Melanocyte of skin (primary cell): ENCODE data around the gene TMOD4. TPM values are rescaled to one million over a fixed set of nuclear protein-coding genes. Genes with fewer than 3 reads are reported as not detected.

Source experiments
- total RNA-seq, 2 donors: library from RNA; depleted of rRNA; stranded (reverse); fragments of >200 nt; gene quantifications; 2 replicates each; pipeline ENCODE4 v1.2.3, GENCODE V29; 2012

The TMOD4 gene
- total RNA-seq = not detected

GRCh38 chr1:151175863-151176262 lies at the start of gene TMOD4:
Gene TMOD4 (minus strand): TSS chr1:151175981. CDS start chr1:151174875, 1,106 bp downstream.

DNA sequence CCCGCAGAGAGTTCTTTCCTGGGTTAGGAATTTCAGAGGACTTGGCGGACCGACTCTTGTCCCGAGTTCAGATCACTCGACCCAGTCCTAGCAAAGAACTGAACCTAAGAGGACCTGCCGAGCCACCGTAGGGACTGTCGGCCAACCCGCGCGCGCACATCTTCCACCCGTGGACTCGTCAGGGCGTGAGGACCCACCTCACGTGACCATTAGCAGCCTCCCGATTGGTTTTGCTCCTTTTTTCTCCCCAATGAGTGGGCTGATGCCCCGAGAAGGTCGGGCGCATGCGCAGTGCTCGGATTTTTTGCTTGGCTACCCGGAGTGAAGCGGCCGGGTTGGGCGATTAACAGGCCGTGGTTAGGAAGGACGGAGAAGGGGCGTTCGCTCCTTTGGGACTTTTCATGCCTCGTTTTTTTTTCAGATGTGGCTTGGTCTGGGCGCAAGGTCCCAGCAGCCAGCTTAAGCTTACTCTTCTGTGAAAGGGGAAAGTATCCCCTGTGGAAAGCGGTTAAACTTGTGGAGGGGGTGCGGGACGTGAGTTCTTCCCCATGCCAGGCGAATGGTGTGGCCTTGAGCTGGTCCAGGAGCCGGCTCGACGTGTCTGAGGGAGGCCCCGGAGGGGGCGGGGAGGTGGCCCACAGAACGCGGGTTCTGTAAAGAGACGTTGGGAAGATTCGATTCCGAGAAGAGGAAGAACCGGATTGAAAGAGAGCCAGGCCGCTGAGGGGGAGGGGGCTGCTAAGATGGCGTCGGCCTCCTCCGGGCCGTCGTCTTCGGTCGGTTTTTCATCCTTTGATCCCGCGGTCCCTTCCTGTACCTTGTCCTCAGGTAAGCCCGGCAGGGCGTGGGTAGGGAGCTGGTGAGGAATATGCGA lies 22.7 kb upstream of the TMOD4 start, which contains the start of gene PIP5K1A:
Gene PIP5K1A (plus strand): TSS at position 299 of the 874 bp plus-strand sequence. CDS start 445 bp downstream, at position 744.

GRCh38 chr1:151189637-151190445 lies 14.1 kb upstream of the TMOD4 start, which contains the start of gene VPS72:
Gene VPS72 (minus strand): TSS chr1:151190197. CDS start chr1:151190121, 76 bp downstream.

GRCh38 chr1:151165738-151166504 lies 9.9 kb downstream of the TMOD4 start, which contains the start of the genes LYSMD1 and SCNM1:
Gene LYSMD1 (minus strand): TSS chr1:151165902. CDS start chr1:151165258, 644 bp downstream.
Gene SCNM1 (plus strand): TSS chr1:151166144. CDS start chr1:151166153, 9 bp downstream.

GRCh38 chr1:151156515-151156819 lies 19.3 kb downstream of the TMOD4 start, which contains the start of gene TNFAIP8L2:
Gene TNFAIP8L2 (plus strand): TSS chr1:151156649. CDS start chr1:151158698, 2,049 bp downstream.

DNA sequence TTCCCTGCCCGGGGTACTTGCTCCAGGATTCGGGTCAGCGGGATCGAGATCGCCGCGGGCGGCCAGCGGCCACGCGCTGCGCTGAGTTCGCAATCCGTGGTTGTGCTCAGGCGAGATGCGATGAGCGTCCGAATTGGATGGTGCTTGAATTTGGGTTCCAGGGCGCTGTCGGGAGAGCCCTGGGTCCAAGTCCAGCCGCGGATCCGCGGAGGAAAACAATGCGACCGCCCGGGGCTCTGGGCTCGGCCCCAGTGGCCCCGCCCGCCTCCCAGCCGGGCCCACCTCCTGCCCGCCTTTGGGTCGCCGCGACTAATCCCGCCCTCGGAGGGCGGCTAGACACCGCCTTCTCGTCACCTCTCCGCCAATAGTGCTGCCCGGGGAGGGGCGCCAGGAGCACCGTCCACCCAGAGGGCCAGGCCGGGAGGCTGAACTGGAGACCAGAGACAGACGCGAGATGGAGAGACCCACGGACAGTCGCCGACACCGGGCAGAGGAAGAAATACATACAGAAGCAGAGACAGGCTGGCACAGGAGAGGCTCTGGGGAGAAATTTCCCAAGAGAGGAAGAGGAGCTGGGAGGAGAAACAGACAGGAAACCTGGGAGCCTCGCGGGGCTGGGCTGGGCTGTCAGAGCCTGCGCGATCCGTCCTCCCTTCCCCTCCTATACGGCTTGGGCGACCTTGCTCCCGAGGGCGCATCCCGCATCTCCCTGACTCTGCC lies 29.2 kb downstream of the TMOD4 start, which contains the start of gene SEMA6C:
Gene SEMA6C (minus strand): TSS at position 220 of the 720 bp plus-strand sequence. CDS start 4,010 bp downstream, outside the sequence.

Other genes with a start within 250 kb of the TMOD4 start
- 10 to 100 TPM; 31.3 to 33.0 TPM for gene SETDB1, start 249.6 kb downstream of the TMOD4 start, total RNA-seq
- gene CERS2, start 201.1 kb downstream of the TMOD4 start, total RNA-seq = 100 to 1,000 TPM; 122 to 166 TPM
- not detected for gene ANXA9, start 193.7 kb downstream of the TMOD4 start, total RNA-seq
- gene MINDY1, start 169.1 kb downstream of the TMOD4 start, total RNA-seq = 10 to 100 TPM; 21.6 to 35.4 TPM
- gene PRUNE1, start 167.5 kb downstream of the TMOD4 start, total RNA-seq = 10 to 100 TPM in 1 of 2 donors, 1 to 10 TPM in 1; 9.6 to 14.3 TPM
- gene BNIPL, start 139.4 kb downstream of the TMOD4 start, total RNA-seq = under 1 TPM in 1 of 2 donors, not detected in 1; under 0.01 TPM
- gene C1orf56, start 128.2 kb downstream of the TMOD4 start, total RNA-seq = 1 to 10 TPM; 3.1 to 4.3 TPM
- gene CDC42SE1, start 116.4 kb downstream of the TMOD4 start, total RNA-seq = 10 to 100 TPM; 77.4 to 94.9 TPM
- gene MLLT11, start 115.6 kb downstream of the TMOD4 start, total RNA-seq = 1 to 10 TPM; 2.8 to 4.7 TPM
- 1 to 10 TPM; 6.3 to 7.9 TPM for gene GABPB2, start 105.2 kb downstream of the TMOD4 start, total RNA-seq
- 1 to 10 TPM in 1 of 2 donors, under 1 TPM in 1; 0.67 to 1.0 TPM for gene SEMA6C, start 29.4 kb downstream of the TMOD4 start, total RNA-seq
- not detected for gene TNFAIP8L2, start 19.3 kb downstream of the TMOD4 start, total RNA-seq
- 10 to 100 TPM; 12.7 to 14.1 TPM for gene LYSMD1, start 10.1 kb downstream of the TMOD4 start, total RNA-seq
- 10 to 100 TPM; 25.1 to 28.6 TPM for gene SCNM1, start 9.8 kb downstream of the TMOD4 start, total RNA-seq
- 10 to 100 TPM; 36.8 to 47.6 TPM for gene VPS72, start 14.2 kb upstream of the TMOD4 start, total RNA-seq
- gene PIP5K1A, start 22.6 kb upstream of the TMOD4 start, total RNA-seq = 10 to 100 TPM; 36.5 to 55.6 TPM
- gene PSMD4, start 78.8 kb upstream of the TMOD4 start, total RNA-seq = 100 to 1,000 TPM; 131 to 188 TPM
- 10 to 100 TPM; 18.3 to 22.0 TPM for gene ZNF687, start 106.3 kb upstream of the TMOD4 start, total RNA-seq
- 10 to 100 TPM; 49.6 to 67.9 TPM for gene PI4KB, start 151.4 kb upstream of the TMOD4 start, total RNA-seq
- 10 to 100 TPM; 73.0 to 73.9 TPM for gene RFX5, start 171.3 kb upstream of the TMOD4 start, total RNA-seq
- gene SELENBP1, start 196.7 kb upstream of the TMOD4 start, total RNA-seq = 10 to 100 TPM; 42.0 to 55.9 TPM
- 100 to 1,000 TPM; 501 to 799 TPM for gene PSMB4, start 223.6 kb upstream of the TMOD4 start, total RNA-seq